NCI-H1105 treated with DMSO at 0.1 percent for 48 hours (cell line): ENCODE measurements around the gene PAFAH1B2.
"Not testable (repeated sequence)": the region's sequence is repeated elsewhere in the genome, so short reads cannot be mapped to it uniquely, and the experiment has no call there.

Experiments used
- DNase-seq: peaks from one replicate; lab custom pipeline; 2025; lab: John Stamatoyannopoulos, UW

PAFAH1B2 gene, protein sequence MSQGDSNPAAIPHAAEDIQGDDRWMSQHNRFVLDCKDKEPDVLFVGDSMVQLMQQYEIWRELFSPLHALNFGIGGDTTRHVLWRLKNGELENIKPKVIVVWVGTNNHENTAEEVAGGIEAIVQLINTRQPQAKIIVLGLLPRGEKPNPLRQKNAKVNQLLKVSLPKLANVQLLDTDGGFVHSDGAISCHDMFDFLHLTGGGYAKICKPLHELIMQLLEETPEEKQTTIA

DNA sequence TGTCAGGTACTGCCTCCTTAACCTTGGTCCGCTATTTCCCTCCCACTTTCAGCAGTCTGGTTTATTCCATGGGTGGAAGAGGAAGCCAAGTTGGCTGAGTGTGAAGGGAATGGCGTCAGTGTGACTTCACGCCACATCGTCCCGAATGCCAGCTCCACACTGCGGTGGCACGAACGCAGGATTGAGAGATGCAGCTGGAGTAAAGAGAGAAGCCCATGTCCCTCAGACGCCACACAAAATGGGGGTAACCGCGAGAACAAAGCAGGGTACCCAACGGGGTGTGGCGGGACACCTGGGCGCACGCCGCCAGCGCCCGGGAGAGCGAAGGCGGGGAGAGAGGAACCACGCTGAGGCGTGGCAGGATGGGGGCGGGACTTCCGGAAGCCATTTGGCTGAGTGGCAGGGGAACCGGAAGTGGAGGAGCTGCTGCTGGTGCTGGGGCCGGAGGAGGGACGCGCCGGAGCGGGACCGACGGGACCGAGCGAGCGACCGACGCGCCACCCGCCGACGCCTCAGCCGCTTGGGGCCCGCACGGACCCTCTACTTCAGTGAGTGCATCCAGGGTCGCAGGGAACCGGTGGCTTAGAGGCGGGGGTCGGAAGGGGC lies at the start of gene PAFAH1B2:
Gene PAFAH1B2 (plus strand): TSS at position 417 of the 606 bp plus-strand sequence. CDS start 8,161 bp downstream, outside the sequence.
- peak; percentile 94 for DNase-seq

DNA sequence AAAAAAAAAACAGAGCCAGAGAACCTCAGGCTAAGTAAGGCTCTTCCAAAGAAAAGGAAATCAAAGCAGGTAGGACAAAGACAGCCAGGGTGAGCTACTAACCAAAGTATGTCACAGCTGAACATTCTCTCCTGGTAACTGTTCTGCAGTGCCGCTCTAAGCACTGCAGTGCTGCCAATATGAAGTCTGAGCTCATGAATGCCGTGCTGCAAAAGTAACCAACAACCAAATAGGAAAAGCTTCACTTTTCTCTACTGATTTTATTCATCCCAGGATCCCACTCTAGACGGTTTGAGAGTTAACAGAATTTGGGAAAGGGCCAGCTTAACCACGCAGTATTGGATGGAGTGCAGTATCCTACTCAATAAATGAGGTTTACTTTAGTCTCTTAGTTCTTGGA lies 49.3 kb upstream of the PAFAH1B2 start:
- DNase-seq = peak; percentile 29

GRCh38 chr11:117095284-117096161 lies 48.6 kb upstream of the PAFAH1B2 start:
- DNase-seq = no peak

DNA sequence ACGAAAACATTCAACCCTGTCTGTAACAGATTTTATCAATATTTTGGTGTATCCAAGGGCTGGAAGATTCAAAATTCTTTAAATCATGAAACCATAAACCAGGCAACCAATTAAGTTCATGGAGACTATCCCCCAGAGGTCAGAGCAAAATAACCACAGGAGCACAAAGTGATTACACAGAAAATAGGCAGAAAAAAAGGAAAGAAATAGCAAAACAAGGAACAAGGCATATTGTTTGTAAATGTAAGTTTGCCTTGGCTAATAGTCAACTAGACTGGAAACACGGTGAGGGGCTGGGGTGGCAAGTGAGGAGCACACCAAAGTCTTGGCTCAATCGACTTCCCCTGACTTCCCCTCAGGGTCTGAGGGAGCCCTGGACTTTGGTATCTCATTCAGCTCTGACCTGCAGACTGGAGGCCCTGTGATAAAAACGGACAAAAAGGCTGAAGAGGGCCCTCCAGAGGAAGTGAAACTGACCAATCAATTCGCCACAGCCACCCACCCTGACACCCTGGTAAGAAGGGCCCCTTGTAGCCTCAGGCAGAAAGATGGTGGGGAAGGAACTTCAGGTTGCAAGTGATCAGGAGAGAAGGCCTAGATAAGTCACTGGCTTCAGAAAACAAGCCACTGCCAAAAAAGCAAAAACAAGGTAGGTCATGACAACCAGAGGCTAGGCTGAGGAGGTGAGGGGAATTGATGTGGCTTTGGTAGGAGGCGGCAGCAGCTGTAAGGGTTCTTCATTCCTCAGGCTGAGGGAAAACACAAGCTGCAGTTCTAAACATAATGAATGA lies 47.7 kb upstream of the PAFAH1B2 start:
- no peak for DNase-seq

DNA sequence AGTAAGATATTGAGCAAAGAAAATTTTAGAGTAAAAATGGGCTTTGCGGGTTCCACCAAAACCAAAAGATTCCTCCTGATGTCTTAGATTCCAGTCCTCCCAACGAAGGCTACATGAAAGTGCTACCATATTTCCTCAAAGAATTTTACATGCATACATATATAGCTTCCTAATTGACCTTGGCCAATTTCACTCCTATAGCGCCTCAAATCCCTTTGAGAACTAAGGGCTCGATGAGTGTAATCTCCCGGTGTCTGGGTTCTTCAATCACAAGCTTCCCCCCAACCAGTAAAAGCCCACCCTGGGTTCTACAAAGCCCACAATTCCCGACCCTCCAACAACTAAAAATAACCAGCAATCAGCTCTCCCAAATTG lies 47.1 kb upstream of the PAFAH1B2 start:
- no peak for DNase-seq

GRCh38 chr11:117097389-117098268 lies 46.5 kb upstream of the PAFAH1B2 start:
- DNase-seq = peak; percentile 58

DNA sequence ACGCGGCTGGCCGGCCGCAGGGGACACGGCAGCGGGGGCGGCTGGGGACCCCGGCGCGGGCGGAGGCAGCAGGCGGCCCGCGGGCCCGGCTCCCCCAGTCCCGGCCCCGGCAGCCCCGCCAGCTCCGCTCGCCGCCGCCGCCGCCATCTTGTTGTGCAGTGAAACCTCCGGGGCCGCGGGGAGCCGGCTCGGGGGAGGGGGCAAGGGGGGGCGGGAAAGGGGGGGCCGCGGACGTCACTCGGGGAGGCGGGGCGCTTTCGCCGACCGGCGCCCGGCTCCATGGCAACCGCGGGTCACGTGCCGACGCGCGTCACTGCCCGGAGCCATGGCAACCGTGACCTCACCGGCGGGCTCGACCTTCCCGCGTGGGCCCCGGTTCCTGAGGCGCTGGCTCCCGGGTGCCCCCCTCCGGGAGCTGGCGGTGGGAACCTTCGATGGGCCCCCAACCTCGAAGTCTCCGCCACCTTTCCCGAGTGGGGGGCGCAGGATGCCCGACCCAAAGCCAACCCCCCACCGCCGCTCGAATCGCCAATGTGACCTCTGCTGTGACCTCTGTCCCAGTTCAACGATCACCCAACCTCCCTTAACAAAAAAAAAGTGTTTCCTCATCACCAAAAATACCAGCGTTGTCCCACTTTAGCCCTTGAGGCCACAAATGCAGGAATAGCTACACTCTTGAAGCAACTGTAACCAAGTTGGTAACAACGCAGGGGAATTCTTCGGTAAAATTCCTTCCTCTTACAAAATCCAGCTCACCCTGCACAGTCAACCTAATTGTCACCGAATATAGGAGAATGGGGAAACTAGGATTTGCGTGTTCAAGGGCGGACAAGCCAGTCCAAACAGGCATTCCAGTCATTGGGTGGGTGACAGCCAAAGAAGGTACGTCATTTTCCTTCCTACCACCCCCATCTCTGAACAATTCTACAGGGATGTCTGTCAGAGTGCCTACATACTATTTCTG lies 45.5 kb upstream of the PAFAH1B2 start, which contains the start of gene SIK3:
Gene SIK3 (minus strand): TSS at position 160 of the 964 bp plus-strand sequence. CDS start 13 bp downstream, at position 147.
- peak; percentile 91 for DNase-seq

DNA sequence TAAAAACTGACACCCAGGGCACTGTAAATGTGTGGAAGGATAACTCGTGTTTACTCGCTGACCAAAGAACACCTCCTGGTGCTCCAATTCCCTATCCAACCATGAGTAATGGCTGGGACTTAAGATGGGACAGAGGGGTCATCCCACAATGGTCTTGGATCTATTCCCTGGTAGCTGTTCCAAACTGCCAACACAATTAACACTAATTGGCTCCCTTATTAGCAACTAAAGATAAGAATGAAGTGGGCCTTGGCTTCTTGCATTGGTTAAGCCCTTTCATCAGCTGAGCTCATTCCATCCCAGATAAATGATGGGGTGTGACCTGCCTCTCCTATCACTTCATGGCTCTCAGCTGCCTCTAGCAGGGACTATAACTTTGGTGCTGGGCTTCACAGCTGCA lies 44.4 kb upstream of the PAFAH1B2 start:
- DNase-seq = no peak

DNA sequence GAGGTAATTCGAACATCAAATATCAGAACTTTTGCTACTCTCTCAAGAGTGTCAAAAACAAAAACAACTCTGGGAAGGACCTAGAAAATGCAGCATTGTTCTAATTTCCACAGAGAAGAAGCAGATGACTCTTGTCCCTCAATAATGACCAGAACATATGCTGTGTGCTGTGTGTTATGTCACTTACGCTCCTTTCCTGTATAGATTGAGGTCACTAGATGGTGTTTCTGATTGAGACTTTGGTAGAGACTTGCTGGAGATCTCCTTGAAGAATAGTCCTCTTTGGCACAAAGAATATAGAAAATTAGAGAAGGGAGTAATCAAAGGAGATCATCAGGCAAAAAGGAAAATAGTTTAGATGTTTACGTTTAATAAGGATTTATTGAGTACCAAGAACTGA lies 43.5 kb upstream of the PAFAH1B2 start:
- no peak for DNase-seq

DNA sequence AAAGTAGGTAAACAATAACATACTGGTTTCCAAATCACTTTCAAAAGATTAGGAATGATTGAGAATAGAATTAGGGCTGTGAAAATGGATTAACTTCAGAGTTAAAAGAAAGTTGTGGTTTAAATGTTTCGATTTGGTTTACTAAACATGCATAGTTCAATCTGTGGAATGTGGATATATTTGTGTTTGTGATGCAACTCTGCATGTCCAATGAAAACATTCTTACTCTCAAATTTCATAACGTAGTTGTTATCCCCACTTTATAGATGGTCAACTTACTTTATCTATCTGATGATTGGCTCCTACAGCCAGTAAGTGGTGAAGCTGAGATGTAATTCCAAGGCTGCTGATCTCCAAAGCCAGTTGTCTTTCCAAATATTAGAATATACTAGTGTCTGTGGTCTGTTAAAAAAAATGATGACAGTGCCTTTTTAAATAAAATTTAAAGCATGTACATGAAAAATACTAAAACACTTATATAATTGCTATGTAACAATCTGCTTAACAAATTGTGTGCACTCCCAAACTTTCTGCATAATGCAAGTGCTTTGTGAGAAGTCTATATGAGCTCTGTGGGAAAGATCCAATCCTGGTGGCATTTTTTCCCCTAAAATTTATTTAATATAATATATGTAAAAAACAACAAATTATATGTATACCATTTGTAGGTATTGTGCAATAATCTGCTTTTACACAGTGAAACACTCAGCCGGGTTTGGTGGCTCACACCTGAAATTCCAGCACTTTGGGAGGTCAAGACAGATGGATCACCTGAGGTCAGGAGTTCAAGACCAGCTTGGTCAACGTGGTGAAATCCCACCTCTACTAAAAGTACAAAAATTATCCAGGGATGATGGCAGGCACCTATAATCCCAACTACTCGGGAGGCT lies 36.1 kb upstream of the PAFAH1B2 start:
- DNase-seq = no peak

DNA sequence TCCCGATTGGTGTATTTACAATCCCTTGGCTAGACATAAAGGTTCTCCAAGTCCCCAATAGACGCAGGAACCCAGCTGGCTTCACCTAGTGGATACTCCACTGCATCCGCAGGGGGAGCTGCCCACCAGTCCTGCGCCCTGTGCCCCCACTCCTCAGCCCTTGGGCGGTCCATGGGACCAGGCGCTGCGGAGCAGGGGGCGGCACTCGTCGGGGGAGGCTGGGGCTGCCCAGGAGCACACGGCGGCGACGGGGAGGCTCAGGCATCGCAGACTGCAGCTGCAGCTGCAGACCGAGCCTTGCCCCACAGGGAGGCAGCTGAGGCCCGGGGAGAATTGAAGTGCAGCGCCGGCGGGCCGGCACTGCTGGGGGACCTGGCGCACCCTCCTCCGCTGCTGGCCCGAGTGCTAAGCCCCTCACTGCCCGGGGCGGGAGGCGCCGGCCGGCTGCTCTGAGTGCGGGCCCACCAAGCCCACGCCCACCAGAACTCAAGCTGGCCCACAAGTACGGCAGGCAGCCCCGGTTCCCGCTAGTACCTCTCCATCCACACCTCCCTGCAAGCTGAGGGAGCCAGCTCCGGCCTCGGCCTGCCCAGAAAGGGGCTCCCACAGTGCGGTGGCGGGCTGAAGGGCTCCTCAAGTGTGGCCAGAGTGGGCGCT lies 33.7 kb upstream of the PAFAH1B2 start:
- DNase-seq = no peak

DNA sequence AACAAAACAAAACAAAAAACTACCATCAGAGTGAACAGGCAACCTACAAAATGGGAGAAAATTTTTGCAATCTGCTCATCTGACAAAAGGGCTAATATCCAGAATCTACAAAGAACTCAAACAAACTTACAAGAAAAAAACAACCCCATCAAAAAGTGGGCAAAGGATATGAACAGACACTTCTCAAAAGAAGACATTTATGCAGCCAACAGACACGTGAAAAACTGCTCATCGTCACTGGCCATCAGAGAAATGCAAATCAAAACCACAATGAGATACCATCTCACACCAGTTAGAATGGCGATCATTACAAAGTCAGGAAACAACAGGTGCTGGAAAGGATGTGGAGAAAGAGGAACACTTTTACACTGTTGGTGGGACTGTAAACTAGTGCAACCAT lies 31.6 kb upstream of the PAFAH1B2 start:
- not testable (repeated sequence) for DNase-seq

DNA sequence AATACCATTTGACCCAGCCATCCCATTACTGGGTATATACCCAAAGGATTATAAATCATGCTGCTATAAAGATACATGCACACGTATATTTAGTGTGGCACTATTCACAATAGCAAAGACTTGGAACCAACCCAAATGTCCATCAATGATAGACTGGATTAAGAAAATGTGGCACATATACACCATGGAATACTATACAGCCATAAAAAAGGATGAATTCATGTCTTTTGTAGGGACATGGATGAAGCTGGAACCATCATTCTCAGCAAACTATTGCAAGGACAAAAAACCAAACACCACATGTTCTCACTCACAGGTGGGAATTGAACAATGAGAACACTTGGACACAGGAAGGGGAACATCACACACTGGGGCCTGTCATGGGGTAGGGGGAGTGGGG lies 31.1 kb upstream of the PAFAH1B2 start:
- not testable (repeated sequence) for DNase-seq

GRCh38 chr11:117117681-117118080 lies 26.4 kb upstream of the PAFAH1B2 start:
- no peak for DNase-seq

DNA sequence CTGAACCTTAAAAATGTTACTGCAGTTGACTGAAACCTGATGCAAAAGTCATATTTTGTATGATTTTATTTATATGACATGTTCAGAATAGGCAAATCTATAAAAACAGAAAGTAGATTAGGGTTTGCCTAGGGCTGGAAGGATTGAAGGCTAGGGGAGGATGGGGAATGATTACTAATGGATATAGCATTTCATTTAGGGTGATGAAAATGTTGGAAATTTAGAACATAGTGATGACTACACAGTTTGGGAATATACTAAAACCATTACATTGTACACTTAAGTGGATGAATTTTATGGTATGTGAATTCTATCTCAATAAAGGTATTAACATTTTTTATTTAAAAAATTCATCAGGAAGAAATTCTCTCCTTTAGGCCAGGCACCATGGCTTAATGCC lies 22.9 kb upstream of the PAFAH1B2 start:
- no peak for DNase-seq

DNA sequence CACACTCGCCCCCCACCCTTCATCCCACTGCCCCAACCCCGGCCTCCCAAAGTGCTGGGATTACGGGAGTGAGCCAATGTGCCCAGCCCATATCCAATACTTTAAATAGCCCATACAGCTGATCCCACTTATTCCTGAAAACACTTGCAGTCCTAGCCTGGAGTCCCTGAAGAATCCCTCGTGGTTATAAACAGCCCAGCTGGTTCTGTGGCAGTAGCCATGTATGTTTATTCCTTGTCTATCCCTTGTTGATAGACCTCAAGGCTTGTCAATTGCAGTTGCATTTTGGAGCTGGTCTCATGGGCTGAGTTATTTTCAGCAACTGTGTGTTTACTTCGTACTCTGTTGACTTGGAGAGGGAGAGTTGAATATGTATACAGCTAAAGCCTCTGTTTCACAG lies 21.5 kb upstream of the PAFAH1B2 start:
- DNase-seq = no peak

GRCh38 chr11:117126223-117126965 lies 17.7 kb upstream of the PAFAH1B2 start:
- DNase-seq = no peak
